ENCODE results near the gene MALRD1.

MALRD1 gene

DNA sequence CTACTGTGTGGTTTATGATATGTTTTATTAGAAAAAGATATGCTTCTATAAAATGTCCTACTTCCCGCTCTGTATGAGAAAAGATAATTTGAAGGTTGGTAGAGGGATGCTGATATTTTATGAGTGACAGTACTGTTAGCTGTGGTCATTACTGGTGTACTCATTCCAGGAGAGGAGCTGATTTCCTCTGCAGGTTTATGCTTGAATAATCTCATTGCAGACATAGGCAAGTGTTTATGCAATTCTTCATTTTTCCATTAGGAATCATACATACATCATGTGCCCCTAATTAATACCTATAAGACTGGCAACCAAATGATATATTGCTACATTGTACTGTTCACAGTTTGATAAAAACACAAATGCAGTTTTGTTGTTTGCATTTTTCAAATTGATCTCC, 269.4 kb downstream of the MALRD1 start:
- DNase-seq (ENCODE audit: extremely low read depth, low read depth) = no peak
- TF ChIP-seq, protein P1, sequence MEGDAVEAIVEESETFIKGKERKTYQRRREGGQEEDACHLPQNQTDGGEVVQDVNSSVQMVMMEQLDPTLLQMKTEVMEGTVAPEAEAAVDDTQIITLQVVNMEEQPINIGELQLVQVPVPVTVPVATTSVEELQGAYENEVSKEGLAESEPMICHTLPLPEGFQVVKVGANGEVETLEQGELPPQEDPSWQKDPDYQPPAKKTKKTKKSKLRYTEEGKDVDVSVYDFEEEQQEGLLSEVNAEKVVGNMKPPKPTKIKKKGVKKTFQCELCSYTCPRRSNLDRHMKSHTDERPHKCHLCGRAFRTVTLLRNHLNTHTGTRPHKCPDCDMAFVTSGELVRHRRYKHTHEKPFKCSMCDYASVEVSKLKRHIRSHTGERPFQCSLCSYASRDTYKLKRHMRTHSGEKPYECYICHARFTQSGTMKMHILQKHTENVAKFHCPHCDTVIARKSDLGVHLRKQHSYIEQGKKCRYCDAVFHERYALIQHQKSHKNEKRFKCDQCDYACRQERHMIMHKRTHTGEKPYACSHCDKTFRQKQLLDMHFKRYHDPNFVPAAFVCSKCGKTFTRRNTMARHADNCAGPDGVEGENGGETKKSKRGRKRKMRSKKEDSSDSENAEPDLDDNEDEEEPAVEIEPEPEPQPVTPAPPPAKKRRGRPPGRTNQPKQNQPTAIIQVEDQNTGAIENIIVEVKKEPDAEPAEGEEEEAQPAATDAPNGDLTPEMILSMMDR (IDR thresholded peaks at IDR 0.05; ENCODE audit: low read depth, low read length) = no peak

DNA sequence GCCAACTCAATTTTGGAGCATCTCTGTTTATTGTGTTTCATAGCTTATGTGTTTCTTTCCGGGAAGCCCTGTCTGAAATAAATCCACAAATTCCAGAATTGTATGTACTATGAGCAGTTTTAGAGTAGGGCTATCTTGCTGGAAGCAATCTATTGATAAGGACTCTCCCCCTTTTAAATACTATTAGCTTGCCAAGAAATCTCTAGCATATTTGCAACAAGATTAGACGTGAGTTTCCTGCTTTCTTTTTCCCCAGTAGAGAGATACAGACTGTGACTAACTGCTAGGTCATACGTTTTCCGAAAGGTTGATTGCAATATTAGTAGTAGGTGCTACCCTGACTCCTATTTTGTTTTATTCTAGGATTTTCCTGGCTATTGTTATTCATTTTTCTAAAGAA, 277.0 kb downstream of the MALRD1 start:
- TF ChIP-seq, protein P1 (IDR thresholded peaks at IDR 0.05; ENCODE audit: low read depth, low read length) = no peak
- DNase-seq (ENCODE audit: extremely low read depth, low read depth) = no peak

DNA sequence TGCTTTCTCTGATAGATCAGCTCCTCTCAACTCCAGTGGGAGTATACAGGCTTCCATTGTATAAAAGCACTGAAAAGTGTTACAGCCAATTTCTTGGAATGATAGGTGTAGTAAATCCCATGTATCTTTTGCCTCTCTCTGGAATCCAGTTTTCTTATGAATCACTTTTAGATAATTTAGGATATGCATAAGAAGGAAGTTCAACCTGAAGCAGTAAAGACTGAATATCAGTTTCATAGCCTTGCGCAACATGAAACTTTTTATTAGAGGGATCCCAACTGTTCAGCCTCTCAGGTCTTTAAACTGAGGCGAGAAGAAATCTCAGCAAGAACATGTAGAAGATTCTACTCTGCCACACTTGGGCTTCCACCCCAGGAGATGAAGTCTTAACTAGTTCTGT, 280.0 kb downstream of the MALRD1 start:
- no peak for DNase-seq (ENCODE audit: extremely low read depth, low read depth)
- TF ChIP-seq, protein P1 (IDR thresholded peaks at IDR 0.05; ENCODE audit: low read depth, low read length) = no peak

DNA sequence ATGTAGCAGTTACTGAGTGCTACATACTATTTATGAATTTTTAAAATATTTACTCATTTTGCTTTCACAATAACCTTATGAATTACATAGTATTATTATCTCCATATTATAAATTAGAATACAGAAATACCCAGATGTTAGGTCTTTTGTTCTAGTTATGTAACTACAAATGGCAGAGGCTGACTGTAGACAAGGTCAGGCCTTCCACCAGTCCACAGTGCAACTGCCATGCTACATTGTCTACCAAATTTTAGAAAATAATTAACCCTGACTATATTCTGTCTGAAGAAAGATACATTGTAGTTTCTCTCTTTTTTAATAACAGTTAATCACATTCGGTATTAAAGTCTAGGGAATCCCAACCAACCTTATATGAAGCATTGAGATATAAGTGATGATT, 280.9 kb downstream of the MALRD1 start:
- DNase-seq (ENCODE audit: extremely low read depth, low read depth) = no peak
- TF ChIP-seq, protein P1 (IDR thresholded peaks at IDR 0.05; ENCODE audit: low read depth, low read length) = no peak

GRCh38 chr10:19332304-19332703, 283.7 kb downstream of the MALRD1 start:
- TF ChIP-seq, protein P1 (IDR thresholded peaks at IDR 0.05; ENCODE audit: low read depth, low read length) = no peak
- no peak for DNase-seq (ENCODE audit: extremely low read depth, low read depth)

- no peak for DNase-seq (ENCODE audit: extremely low read depth, low read depth)
- TF ChIP-seq, protein P1 (IDR thresholded peaks at IDR 0.05; ENCODE audit: low read depth, low read length) = no peak
These were observed 285.0 kb downstream of the MALRD1 start for GRCh38 chr10:19333631-19334030.

DNA sequence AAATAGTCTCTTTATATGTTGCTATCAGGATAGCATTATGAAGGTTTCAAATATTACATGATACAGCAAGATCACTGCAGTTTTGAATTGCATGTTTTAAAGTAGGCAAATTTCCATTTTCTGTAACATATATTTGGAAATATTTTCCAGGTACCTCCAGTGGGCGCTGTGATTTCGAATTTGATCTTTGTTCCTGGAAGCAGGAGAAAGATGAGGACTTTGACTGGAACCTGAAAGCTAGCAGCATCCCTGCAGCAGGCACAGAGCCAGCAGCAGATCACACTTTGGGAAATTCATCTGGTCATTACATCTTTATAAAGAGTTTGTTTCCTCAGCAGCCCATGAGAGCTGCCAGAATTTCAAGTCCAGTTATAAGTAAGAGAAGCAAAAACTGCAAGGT, 299.0 kb downstream of the MALRD1 start:
- TF ChIP-seq, protein P1 (IDR thresholded peaks at IDR 0.05; ENCODE audit: low read depth, low read length) = peak; percentile 11; the same call in 1 of the 2 replicates
- DNase-seq (ENCODE audit: extremely low read depth, low read depth) = no peak
